Measurements from ENCODE around the gene KRT77. TPM values are rescaled to one million over a fixed set of nuclear protein-coding genes. Genes with fewer than 3 reads are reported as not detected.

The KRT77 gene
- total RNA-seq, 1 donor from 2014 or later = not detected

- TF ChIP-seq CTCF (IDR thresholded peaks at IDR 0.05) = no peak
- no peaks in the 10 kb centered on the region for H3K36me3 Mint-ChIP-seq (ENCODE audit: unreplicated experiment)
- no peaks in the 10 kb centered on the region for H3K9me3 Mint-ChIP-seq (ENCODE audit: unreplicated experiment)
- DNase-seq (ENCODE audit: extremely low spot score, unreplicated experiment) = no peak
- no peak overlapping the region for H3K27ac Mint-ChIP-seq (ENCODE audit: unreplicated experiment)
- peaks cover 9% of the 10 kb centered on the region for H3K4me1 Mint-ChIP-seq (ENCODE audit: unreplicated experiment)
- H3K27me3 Mint-ChIP-seq (ENCODE audit: unreplicated experiment) = peaks cover 73% of the 10 kb centered on the region
- H3K4me3 Mint-ChIP-seq (ENCODE audit: unreplicated experiment) = no peak overlapping the region
These were observed 8.3 kb downstream of the KRT77 start for GRCh38 chr12:52695039-52695438.

GRCh38 chr12:52694151-52694550, 9.2 kb downstream of the KRT77 start:
- Mint-ChIP-seq H3K9me3 (ENCODE audit: unreplicated experiment) (no peaks in the 10 kb centered on the region), H3K27me3 (ENCODE audit: unreplicated experiment) (peaks cover 75% of the 10 kb centered on the region), H3K36me3 (ENCODE audit: unreplicated experiment) (no peaks in the 10 kb centered on the region), H3K4me3 (ENCODE audit: unreplicated experiment) (no peak overlapping the region), H3K27ac (ENCODE audit: unreplicated experiment) (no peak overlapping the region), H3K4me1 (ENCODE audit: unreplicated experiment) (peaks cover 9% of the 10 kb centered on the region)
- no peak for TF ChIP-seq CTCF (IDR thresholded peaks at IDR 0.05)
- no peak for DNase-seq (ENCODE audit: extremely low spot score, unreplicated experiment)

- Mint-ChIP-seq H3K4me3 (ENCODE audit: unreplicated experiment) (no peak overlapping the region), H3K27ac (ENCODE audit: unreplicated experiment) (no peak overlapping the region), H3K36me3 (ENCODE audit: unreplicated experiment) (no peaks in the 10 kb centered on the region), H3K9me3 (ENCODE audit: unreplicated experiment) (no peaks in the 10 kb centered on the region), H3K27me3 (ENCODE audit: unreplicated experiment) (peaks cover 78% of the 10 kb centered on the region), H3K4me1 (ENCODE audit: unreplicated experiment) (peaks cover 9% of the 10 kb centered on the region)
- no peak for TF ChIP-seq CTCF (IDR thresholded peaks at IDR 0.05)
- DNase-seq (ENCODE audit: extremely low spot score, unreplicated experiment) = no peak
These were observed 10.1 kb downstream of the KRT77 start for GRCh38 chr12:52693261-52693660.

- H3K9me3 Mint-ChIP-seq (ENCODE audit: unreplicated experiment) = no peaks in the 10 kb centered on the region
These were observed 11.1 kb downstream of the KRT77 start for GRCh38 chr12:52692254-52692653.

GRCh38 chr12:52691841-52692150, 11.5 kb downstream of the KRT77 start:
- Mint-ChIP-seq H3K27me3 (ENCODE audit: unreplicated experiment) (peaks cover 81% of the 10 kb centered on the region), H3K36me3 (ENCODE audit: unreplicated experiment) (no peaks in the 10 kb centered on the region), H3K27ac (ENCODE audit: unreplicated experiment) (no peak overlapping the region), H3K9me3 (ENCODE audit: unreplicated experiment) (no peaks in the 10 kb centered on the region), H3K4me1 (ENCODE audit: unreplicated experiment) (peaks cover 9% of the 10 kb centered on the region), H3K4me3 (ENCODE audit: unreplicated experiment) (no peak overlapping the region)
- DNase-seq (ENCODE audit: extremely low spot score, unreplicated experiment) = no peak
- TF ChIP-seq CTCF (IDR thresholded peaks at IDR 0.05) = no peak

More at GRCh38 chr12:52692254-52692653, 11.1 kb downstream of the KRT77 start:
- DNase-seq (ENCODE audit: extremely low spot score, unreplicated experiment) = no peak
- Mint-ChIP-seq H3K27me3 (ENCODE audit: unreplicated experiment) (peaks cover 81% of the 10 kb centered on the region), H3K4me3 (ENCODE audit: unreplicated experiment) (no peak overlapping the region), H3K27ac (ENCODE audit: unreplicated experiment) (no peak overlapping the region), H3K4me1 (ENCODE audit: unreplicated experiment) (peaks cover 9% of the 10 kb centered on the region), H3K36me3 (ENCODE audit: unreplicated experiment) (no peaks in the 10 kb centered on the region)
- TF ChIP-seq CTCF (IDR thresholded peaks at IDR 0.05) = no peak

All from osteocyte (in vitro differentiated cells).